Transverse colon (tissue), 4 donors: ENCODE results near the gene PCARE. TPM values are rescaled to one million over a fixed set of nuclear protein-coding genes. Genes with fewer than 3 reads are reported as not detected.

Experiments
- DNase-seq: peaks from one replicate; pipeline ENCODE4 v3.0.0-alpha.2; 2019
- H3K27ac ChIP-seq, 4 donors: fragments of 200-600 bp; sonication (generic); 2 replicates each; pipeline ENCODE4 v1.5.1; 2016 to 2018; ENCODE audit warnings: inconsistent platforms in 4 of 4
- H3K27me3 ChIP-seq: fragments of 200-600 bp; sonication (generic); 2 replicates; pipeline ENCODE4 v1.5.1; 2017; ENCODE audit warnings: inconsistent platforms
- H3K36me3 ChIP-seq, 4 donors: fragments of 200-600 bp; sonication (generic); 2 replicates each; pipeline ENCODE4 v1.5.1; 2017 to 2019; ENCODE audit warnings: inconsistent platforms in 4 of 4
- H3K4me1 ChIP-seq, 4 donors: fragments of 200-600 bp; sonication (generic); 2 replicates each; pipeline ENCODE4 v1.5.1; 2017 to 2020; ENCODE audit warnings: inconsistent platforms in 4 of 4
- H3K4me3 ChIP-seq, 4 donors: fragments of 200-600 bp; sonication (generic); 1 replicate in 1 of 4; 2 replicates in 3 of 4; pipeline versions ENCODE4 v1.5.1 to v1.6.1; 2017 to 2019; ENCODE audit warnings: inconsistent platforms in 4 of 4
- H3K9me3 ChIP-seq, 2 donors: fragments of 200-600 bp; sonication (generic); 2 replicates each; pipeline ENCODE4 v1.5.1; 2017 to 2019; ENCODE audit warnings: inconsistent platforms in 2 of 2
- CTCF ChIP-seq, 5 experiments: fragments of 200-600 bp in 3 of 5; fragments of 450-650 bp in 2 of 5; sonication (generic) in 3 of 5; IDR thresholded peaks; 1 replicate in 2 of 5; 2 replicates in 3 of 5; pipeline ENCODE4 v1.5.1; 2016 to 2017; ENCODE audit warnings: antibody characterized with exemption in 5 of 5, inconsistent platforms in 3 of 5, mild to moderate bottlenecking in 2 of 5, moderate library complexity in 1 of 5
- EP300 ChIP-seq: sonication (generic); formaldehyde crosslinking; IDR thresholded peaks from one replicate; pipeline ENCODE4 v1.6.1; 2017; ENCODE audit warnings: antibody characterized with exemption, low read depth
- POLR2A ChIP-seq: fragments of 450-650 bp; IDR thresholded peaks from one replicate; pipeline ENCODE4 v1.6.1; 2016; ENCODE audit warnings: antibody characterized with exemption, mild to moderate bottlenecking, moderate library complexity
- POLR2AphosphoS5 ChIP-seq, 3 donors: sonication (generic); formaldehyde crosslinking; IDR thresholded peaks; one replicate each; pipeline ENCODE4 v1.6.1; 2016; ENCODE audit warnings: antibody characterized with exemption in 3 of 3
- WGBS, 2 donors: methylation state at CpG; one replicate each; pipeline ENCODE4 v1.1.5; 2018; ENCODE audit warnings: low coverage in 1 of 2; 5-methylcytosine and 5-hydroxymethylcytosine counted together
- in situ Hi-C, 4 donors: fragments of 200-750 bp; cut with MboI; loops; one replicate each; pipeline versions ENCODE4 v1.15.0 to v1.15.1; 2017; ENCODE audit warnings: low sequenced_read_pairs in 3 of 4, low pct_ligation_motif_present in 1 of 4, low pct_unique_long_range_greater_than_20kb in 1 of 4
- intact Hi-C: fragments of 100-400 bp; cut with DNase I; formaldehyde crosslinking; loops from one replicate; pipeline ENCODE4 v1.15.1; 2023; ENCODE audit warnings: low total_unique reads
- total RNA-seq, 4 donors: library from RNA; depleted of rRNA; stranded (reverse); fragments of >200 nt; gene quantifications; one replicate each; pipeline ENCODE4 v1.1.0, GENCODE V29; 2016

Gene PCARE
- total RNA-seq, 4 donors from 2014 or later: under 0.01 TPM; not detected in 3

- in situ Hi-C loops (no loop called here), intact Hi-C loops (no loop called here)
- DNase-seq: no peak
- 80 to 81% methylated on average over 2 to 12 of the region's 12 CpGs for WGBS, 2 donors
- Histone ChIP-seq H3K4me1 (no peaks in the 10 kb centered on the region), H3K27me3 (no peaks in the 10 kb centered on the region), H3K4me3 (no peak overlapping the region), H3K9me3 (no peaks in the 10 kb centered on the region), H3K27ac (no peak overlapping the region), H3K36me3 (no peaks in the 10 kb centered on the region)
- TF ChIP-seq CTCF (IDR thresholded peaks at IDR 0.05) (no peak), POLR2A (no peak), POLR2AphosphoS5 (IDR thresholded peaks at IDR 0.05) (no peak), EP300 (no peak)
Observed at GRCh38 chr2:29080886-29081743, 6.8 kb upstream of the PCARE start.

- Histone ChIP-seq H3K36me3 (no peaks in the 10 kb centered on the region), H3K9me3 (no peaks in the 10 kb centered on the region), H3K27me3 (no peaks in the 10 kb centered on the region), H3K4me1 (no peaks in the 10 kb centered on the region), H3K27ac (no peak overlapping the region), H3K4me3 (no peak overlapping the region)
- in situ Hi-C loops: no loop called here
- TF ChIP-seq CTCF (IDR thresholded peaks at IDR 0.05) (no peak), POLR2AphosphoS5 (IDR thresholded peaks at IDR 0.05) (no peak), POLR2A (no peak), EP300 (no peak)
- 91% methylated on average over 7 of the region's 7 CpGs; no CpG with 5 or more reads in 1 of the 2 donors for WGBS, 2 donors
- intact Hi-C loops: no loop called here
- DNase-seq: no peak
Observed at GRCh38 chr2:29079887-29080286, 5.6 kb upstream of the PCARE start.

GRCh38 chr2:29075894-29076705 is 1.8 kb upstream of the PCARE start:
- H3K27me3 ChIP-seq: no peaks in the 10 kb centered on the region
- intact Hi-C loops (no loop called here), in situ Hi-C loops (no loop called here)
- 45 to 53% methylated on average over 7 to 14 of the region's 14 CpGs for WGBS, 2 donors
- DNase-seq: no peak
- no peak for TF ChIP-seq EP300
- TF ChIP-seq POLR2AphosphoS5 (IDR thresholded peaks at IDR 0.05): no peak
- TF ChIP-seq POLR2A: no peak
- TF ChIP-seq CTCF (IDR thresholded peaks at IDR 0.05): no peak
- H3K4me1 ChIP-seq: no peaks in the 10 kb centered on the region
- H3K9me3 ChIP-seq: no peaks in the 10 kb centered on the region
- H3K4me3 ChIP-seq: no peak overlapping the region
- no peaks in the 10 kb centered on the region for H3K36me3 ChIP-seq
- H3K27ac ChIP-seq: peak overlapping the region in 1 of 4 donors; percentile 11

GRCh38 chr2:29073933-29074332 is 390 bp downstream of the PCARE start:
- DNase-seq: no peak
- 60 to 69% methylated on average over 1 to 4 of the region's 4 CpGs for WGBS, 2 donors
- intact Hi-C loops: no loop called here
- Histone ChIP-seq H3K4me1 (no peaks in the 10 kb centered on the region), H3K4me3 (no peak overlapping the region), H3K9me3 (no peaks in the 10 kb centered on the region), H3K27me3 (no peaks in the 10 kb centered on the region), H3K36me3 (no peaks in the 10 kb centered on the region), H3K27ac (no peak overlapping the region)
- in situ Hi-C loops: no loop called here
- TF ChIP-seq POLR2AphosphoS5 (IDR thresholded peaks at IDR 0.05): no peak
- no peak for TF ChIP-seq POLR2A
- no peak for TF ChIP-seq CTCF (IDR thresholded peaks at IDR 0.05)
- no peak for TF ChIP-seq EP300
